ENCODE results near the gene BCL3.

The BCL3 gene

DNA sequence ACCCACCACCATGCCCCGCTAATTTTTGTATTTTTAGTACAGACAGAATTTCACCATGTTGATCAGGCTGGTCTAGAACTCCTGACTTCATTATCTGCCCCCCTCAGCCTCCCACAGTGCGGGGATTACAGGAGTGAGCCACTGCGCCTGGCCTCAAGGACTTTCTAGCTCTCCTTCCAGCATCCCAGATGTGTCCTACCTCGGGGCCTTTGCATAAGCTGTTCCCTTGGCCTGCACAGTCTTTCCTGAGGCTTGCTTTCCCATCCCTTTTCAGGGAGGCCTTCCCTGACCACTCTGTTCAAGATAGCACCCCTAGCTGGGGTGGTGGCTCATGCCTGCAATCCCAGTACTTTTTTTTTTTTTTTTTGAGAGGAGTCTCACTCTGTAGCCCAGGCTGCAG, 46.1 kb downstream of the BCL3 start:
- no peak for DNase-seq (ENCODE audit: low read depth)

DNA sequence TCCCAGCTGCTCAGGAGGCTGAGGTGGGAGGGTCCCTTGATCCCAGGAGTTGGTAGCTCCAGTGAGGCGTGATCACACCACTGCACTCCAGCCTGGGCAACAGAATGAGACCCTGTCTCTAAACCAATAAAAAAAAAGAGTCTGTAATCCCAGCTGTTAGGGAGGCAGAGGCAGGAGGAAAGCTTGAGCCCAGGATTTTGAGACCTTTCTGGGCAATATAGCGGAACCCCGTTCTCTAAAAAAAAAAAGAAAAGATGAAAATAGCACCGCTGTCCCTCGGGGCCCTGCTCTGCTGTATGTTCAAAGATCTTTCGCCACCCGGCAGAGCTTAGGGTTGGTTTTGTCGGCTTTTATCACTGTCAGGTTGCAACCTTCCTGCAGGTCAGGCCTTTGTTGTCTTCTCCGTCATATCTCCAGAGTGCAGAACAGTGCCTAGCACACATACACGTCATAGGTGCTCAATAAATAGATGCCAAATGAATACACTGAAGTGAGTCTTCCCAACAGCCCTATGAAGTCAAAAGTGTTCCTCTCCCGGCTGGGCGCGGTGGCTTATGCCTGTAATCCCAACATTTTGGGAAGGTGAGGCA, 47.0 kb downstream of the BCL3 start:
- no peak for DNase-seq (ENCODE audit: low read depth)

DNA sequence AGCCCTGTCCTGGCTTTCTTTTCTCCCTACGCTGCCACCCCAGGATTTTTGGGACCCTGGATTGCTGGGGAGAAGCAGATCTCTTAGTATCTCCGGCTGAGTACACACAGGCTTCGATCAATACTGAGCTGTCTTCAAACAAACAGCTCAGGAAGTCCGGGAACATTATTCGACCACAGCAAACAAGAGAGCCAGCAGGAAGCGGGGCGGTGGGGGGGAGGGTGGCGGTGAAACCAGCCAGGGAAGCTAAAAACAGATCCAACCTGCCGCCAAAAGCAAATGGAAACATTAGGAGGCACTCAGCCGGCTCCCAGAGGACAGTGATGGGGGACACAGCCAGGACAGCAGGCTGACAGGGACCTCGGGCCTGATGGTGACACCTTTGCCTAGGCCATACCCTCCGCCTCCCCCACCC, 48.2 kb downstream of the BCL3 start:
- DNase-seq (ENCODE audit: low read depth), result peak; percentile 40

DNA sequence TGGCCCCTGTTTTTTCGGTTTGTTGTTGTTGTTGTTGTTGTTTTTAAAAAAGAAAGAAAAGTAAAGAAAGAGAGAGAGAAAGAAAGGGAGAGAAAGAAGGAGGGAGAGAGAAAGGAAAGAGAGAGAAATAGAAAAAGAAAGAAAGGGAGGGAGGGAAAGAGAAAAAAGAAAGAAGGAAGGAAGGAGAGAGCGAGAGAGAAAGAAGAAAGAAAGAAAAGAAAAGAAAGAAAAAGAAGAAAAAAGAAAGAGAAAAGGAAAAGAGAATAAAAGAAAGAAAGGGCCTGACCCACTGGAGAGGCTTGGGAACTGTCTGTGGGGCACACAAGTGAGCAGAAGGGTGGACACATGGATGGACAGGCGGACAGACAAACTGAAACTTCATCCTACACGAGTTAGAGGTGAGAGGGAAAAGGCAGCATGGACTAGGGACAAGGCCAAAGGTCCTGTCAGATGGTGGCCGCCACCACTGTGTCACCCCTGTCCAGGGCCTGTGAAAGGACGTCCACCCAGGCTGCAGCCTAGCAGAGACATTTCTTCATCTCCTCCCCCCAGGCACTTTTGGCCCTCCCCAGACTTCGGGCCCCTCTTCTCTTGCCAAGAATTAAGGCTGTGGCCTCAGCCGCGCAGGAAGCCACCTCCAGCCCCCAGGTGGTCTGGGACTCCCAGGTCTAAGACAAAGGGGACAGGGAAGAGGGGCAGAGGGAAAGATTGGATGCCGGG, 51.3 kb downstream of the BCL3 start:
- DNase-seq (ENCODE audit: low read depth), result no peak

DNA sequence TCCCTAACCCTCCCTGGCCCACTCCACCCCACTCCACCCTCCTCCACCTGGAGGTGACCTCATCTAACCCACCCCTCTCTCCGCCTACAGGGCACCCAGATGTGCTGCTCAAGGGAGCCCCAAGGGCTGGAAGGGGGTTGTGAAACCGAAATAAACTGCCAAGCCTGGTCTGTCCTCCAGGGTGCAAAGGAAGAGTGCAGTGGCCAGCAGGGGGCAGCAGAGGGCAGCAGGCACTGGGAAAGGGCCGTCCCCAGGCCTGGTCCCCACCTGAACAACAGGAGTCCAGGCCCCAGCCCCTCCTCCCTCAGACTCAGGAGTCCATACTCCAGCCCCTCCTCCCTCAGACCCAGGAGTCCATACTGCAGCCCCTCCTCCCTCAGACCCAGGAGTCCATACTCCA, 52.0 kb downstream of the BCL3 start:
- peak; percentile 60 for DNase-seq (ENCODE audit: low read depth)

DNA sequence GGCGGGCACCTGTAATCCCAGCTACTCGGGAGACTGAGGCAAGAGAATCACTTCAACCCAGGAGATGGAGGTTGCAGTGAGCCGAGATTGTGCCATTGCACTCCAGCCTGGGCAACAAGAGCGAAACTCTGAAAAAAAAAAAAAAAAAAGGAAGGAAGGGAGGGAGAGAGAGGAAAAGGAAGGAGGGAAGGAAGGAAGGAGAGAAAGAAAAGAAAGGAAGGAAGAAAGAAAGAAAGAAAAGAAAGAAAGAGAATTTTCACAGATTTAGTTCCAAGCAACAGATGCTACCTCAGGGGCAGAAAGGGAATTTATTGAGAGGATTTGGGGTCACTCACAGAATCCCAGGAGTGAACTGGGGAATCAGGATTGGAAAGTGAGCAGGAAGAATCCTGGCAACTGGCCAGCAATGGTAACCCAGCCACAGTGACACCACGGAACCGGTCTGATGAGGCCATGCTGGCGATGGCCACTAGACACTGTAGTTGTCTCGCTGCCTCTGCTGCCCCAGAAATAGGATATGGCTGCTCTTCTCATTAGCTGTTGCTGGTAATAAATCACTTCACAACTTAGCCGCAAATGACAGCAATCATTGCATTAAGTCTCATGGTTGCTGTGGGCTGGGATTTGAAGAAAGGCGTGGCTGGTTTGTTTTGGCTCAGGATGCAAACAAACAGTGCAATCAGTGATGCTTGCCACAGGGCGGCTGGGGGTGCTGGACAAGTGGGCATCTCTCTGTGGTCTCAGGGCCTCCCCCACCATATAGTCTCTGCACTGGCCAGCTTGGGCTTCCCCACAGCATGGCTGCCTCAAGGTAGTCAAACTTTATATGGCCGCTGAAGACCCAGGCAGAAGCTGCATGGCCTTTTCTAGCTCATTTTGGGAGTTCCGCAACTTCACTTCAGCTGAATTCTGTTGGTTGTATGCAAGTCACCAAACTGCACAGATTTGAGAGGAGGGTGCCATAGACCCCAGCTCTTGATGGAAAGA, 55.2 kb downstream of the BCL3 start:
- no peak for DNase-seq (ENCODE audit: low read depth)

DNA sequence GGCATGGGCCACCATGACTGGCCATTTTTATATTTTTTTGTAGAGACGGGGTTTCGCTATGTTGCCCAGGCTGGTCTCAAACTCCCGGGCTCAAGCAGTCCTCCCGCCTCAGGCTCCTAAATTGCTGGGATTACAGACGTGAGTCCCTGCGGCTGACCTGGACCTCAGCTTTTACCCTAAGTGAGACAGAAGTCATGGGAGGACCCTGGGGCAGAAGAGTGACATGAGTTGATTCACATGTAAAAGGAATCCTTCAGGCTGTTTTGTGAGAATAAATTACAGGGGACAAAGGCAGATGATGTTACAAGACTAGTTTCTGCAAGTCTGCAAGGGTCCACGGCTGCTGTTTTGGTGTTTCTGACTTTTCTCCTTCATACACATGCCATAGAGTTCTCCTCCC, 57.8 kb downstream of the BCL3 start:
- no peak for DNase-seq (ENCODE audit: low read depth)

DNA sequence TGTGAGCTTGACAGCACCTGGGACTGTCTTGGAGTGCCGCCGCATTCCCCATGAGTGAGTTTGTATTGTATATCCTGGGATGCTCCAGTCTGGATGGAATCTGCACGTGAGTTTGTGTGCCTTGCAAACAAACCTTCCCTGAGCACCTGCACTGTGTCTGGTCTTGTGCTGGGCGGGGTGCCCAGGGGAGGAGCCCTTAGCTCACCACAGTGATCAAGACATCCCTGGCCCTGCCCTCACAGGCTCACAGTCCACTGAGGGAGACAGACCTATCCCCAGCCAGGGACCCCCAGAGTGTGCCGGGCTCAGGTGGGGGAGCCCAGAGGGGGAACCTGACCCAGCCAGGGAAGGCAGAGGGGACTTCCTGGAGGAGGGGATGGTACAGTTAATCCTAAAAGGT, 58.7 kb downstream of the BCL3 start:
- no peak for DNase-seq (ENCODE audit: low read depth)

DNA sequence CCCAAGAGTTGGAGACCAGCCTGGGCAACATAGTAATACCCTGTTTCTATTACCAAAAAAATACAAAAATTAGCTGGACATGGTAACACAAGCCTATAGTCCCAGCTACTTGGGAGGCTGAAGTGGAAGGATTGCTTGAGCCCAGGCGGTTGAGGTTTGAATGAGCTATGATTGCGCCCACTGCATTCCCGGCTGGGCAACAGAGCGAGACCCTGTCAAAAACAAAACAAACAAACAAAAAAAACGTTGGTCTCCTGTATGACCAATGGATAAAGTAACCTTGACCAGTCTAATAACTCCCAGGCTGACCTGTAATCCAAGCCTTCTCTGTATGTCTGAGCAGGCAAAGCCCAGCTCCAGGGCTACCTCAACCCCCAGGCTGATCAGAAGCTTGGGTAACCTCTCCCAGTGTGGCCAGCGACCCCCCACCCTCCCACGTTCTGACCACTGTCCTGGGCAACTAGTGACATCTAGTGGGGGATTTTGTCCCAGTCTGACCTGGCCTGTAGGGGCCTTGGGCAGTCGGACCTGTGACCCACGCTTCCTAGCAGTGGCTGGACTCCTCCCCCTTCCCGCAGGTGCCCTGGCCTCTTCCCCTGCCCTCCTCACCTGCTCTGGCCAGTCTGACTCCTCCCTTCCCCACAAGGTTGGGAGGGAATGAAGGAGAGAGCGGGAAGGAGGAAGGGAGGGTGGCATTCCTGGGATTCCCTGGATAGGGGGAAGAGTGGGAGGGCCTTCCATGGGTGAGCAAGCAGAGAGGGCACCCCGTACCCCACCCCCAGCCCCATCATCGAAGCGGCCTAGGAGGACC, 59.3 kb downstream of the BCL3 start:
- no peak for DNase-seq (ENCODE audit: low read depth)

DNA sequence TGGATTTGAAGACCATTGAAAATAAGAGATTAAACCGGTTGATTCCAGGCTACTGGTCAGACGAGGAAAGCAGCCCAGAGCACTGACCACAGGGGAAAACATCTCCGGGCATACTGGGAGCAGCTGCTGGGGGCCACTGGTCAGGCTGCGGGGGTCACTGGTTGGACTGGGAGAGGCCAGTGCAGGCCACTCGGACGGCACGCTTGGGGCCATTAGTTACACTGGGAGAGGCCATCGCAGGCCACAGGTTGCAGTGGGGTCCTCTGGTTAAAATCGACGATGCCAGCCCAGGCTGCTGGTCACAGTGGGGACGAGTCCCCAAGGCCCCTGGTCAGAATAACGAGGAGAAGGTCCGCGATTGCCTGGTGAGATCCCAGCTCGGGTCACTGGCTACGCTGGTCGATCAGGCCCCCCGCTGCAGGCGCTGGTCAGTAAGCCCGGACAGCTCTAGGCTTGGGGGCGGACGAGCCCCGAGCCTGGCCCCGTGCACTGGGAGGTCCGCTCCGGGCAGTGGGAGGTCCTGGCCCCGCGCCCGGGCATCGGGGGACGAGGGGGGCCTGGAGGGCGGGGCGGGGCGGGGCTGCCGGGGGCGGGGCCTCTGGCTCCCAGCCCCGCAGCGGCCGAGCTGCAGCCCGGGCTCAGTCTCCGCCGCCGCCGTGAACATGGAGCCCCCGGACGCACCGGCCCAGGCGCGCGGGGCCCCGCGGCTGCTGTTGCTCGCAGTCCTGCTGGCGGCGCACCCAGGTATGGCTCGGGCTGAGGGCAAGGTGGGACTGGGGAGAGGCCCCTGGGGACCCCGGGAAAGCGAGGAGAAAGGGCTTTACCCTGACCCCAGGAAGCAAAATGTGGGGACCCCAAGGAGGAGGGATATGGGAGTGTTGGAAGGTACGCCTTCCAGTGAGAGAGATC, 60.2 kb downstream of the BCL3 start, which contains the start of gene BCAM:
TSS of gene BCAM (plus strand) at position 641 of the 909 bp plus-strand sequence. CDS start at position 663, 22 bp downstream.
- peak; percentile 50 for DNase-seq (ENCODE audit: low read depth)

Data from iris pigment epithelial cell (primary cell).